Measurements from ENCODE around the gene PMEPA1.
A peak's percentile ranks its signal among the peaks of the same experiment; 100 is the strongest.

PMEPA1 gene

GRCh38 chr20:57622579-57623381, 87.0 kb downstream of the PMEPA1 start:
- DNase-seq (ENCODE audit: low spot score), result peak; percentile 72

GRCh38 chr20:57622201-57622570, 87.6 kb downstream of the PMEPA1 start:
- no peak for DNase-seq (ENCODE audit: low spot score)

- DNase-seq (ENCODE audit: low spot score), result no peak
Measured at GRCh38 chr20:57621421-57622200, 88.2 kb downstream of the PMEPA1 start.

GRCh38 chr20:57620999-57621398, 88.8 kb downstream of the PMEPA1 start:
- no peak for DNase-seq (ENCODE audit: low spot score)

GRCh38 chr20:57620274-57620990, 89.4 kb downstream of the PMEPA1 start, which contains the start of gene ZBP1:
TSS of gene ZBP1 (minus strand) at chr20:57620426. CDS start at chr20:57620295, 131 bp downstream.
- DNase-seq (ENCODE audit: low spot score), result no peak

- no peak for DNase-seq (ENCODE audit: low spot score)
Measured at GRCh38 chr20:57619051-57619831, 90.6 kb downstream of the PMEPA1 start.

GRCh38 chr20:57618764-57619050, 91.1 kb downstream of the PMEPA1 start:
- no peak for DNase-seq (ENCODE audit: low spot score)

- no peak for DNase-seq (ENCODE audit: low spot score)
Measured at GRCh38 chr20:57618091-57618763, 91.6 kb downstream of the PMEPA1 start.

GRCh38 chr20:57617079-57617795, 92.6 kb downstream of the PMEPA1 start:
- DNase-seq (ENCODE audit: low spot score), result no peak

GRCh38 chr20:57616143-57616951, 93.5 kb downstream of the PMEPA1 start:
- no peak for DNase-seq (ENCODE audit: low spot score)

- DNase-seq (ENCODE audit: low spot score), result no peak
Measured at GRCh38 chr20:57615445-57615811, 94.4 kb downstream of the PMEPA1 start.

- no peak for DNase-seq (ENCODE audit: low spot score)
Measured at GRCh38 chr20:57614490-57615444, 95.0 kb downstream of the PMEPA1 start.

GRCh38 chr20:57613481-57613921, 96.3 kb downstream of the PMEPA1 start:
- no peak for DNase-seq (ENCODE audit: low spot score)

GRCh38 chr20:57612916-57613315, 96.9 kb downstream of the PMEPA1 start:
- DNase-seq (ENCODE audit: low spot score), result no peak

- no peak for DNase-seq (ENCODE audit: low spot score)
Measured at GRCh38 chr20:57612436-57612835, 97.4 kb downstream of the PMEPA1 start.

- peak; percentile 1 for DNase-seq (ENCODE audit: low spot score)
Measured at GRCh38 chr20:57611586-57612311, 98.1 kb downstream of the PMEPA1 start.

GRCh38 chr20:57610261-57610952, 99.4 kb downstream of the PMEPA1 start:
- no peak for DNase-seq (ENCODE audit: low spot score)

- no peak for DNase-seq (ENCODE audit: low spot score)
Measured at GRCh38 chr20:57609842-57610167, 100.0 kb downstream of the PMEPA1 start.
